IMR-90 (cell line): ENCODE measurements around the gene SP2. TPM values are rescaled to one million over a fixed set of nuclear protein-coding genes. Genes with fewer than 3 reads are reported as not detected.
"Not testable (repeated sequence)": the region's sequence is repeated elsewhere in the genome, so short reads cannot be mapped to it uniquely, and the experiment has no call there.

Experiments used
- ATAC-seq: fragments of 200-7000 bp; cut with Tn5 transposase; 2 replicates; pipeline ENCODE4 v1.9.1; 2020; ENCODE audit warnings: low read depth, mild to moderate bottlenecking, moderate library complexity
- BruUV-seq: library from RNA; stranded (reverse); fragments of 400-500 nt; replicated peaks from 2 replicates; lab custom pipeline; 2021; lab: Mats Ljungman, UMichigan
- CTCF ChIA-PET: fragments of 300-600 bp; formaldehyde crosslinking; extraction: SDS; loops from one replicate; lab custom pipeline; 2021; ENCODE audit warnings: antibody characterized with exemption; lab: Yijun Ruan, JAX
- POLR2A ChIA-PET: fragments of 300-600 bp; sonication (Branson Sonifier 250); formaldehyde crosslinking; loops from one replicate; lab custom pipeline; 2022; ENCODE audit warnings: antibody characterized with exemption; ENCODE audit not compliant: unreplicated experiment; lab: Charles Lee
- DNase-seq: peaks from one replicate; pipeline ENCODE4 v3.0.0; 2013
- H2AFZ ChIP-seq: replicated peaks from 2 replicates; pipeline ENCODE3; 2013; ENCODE audit warnings: low read length, mild to moderate bottlenecking; ENCODE audit not compliant: poor library complexity
- H2AK5ac ChIP-seq: 2 replicates; pipeline ENCODE4 v1.6.1; 2013; ENCODE audit warnings: low read depth, low read length, inconsistent platforms
- H2AK9ac ChIP-seq: replicated peaks from 2 replicates; pipeline ENCODE3; 2013; ENCODE audit warnings: mild to moderate bottlenecking, low read depth, low read length, moderate library complexity; ENCODE audit not compliant: poor library complexity
- H2BK120ac ChIP-seq: 2 replicates; pipeline ENCODE4 v1.6.1; 2013; ENCODE audit warnings: low read depth, low read length, inconsistent platforms
- H2BK15ac ChIP-seq: 3 replicates; pipeline ENCODE4 v1.6.1; 2013; ENCODE audit warnings: low read depth, low read length, inconsistent platforms
- H2BK20ac ChIP-seq: 2 replicates; pipeline ENCODE4 v1.6.1; 2013; ENCODE audit warnings: low read depth, mild to moderate bottlenecking, inconsistent platforms, low read length, moderate library complexity
- H2BK5ac ChIP-seq: 2 replicates; pipeline ENCODE4 v1.6.1; 2013; ENCODE audit warnings: mild to moderate bottlenecking, low read depth, low read length, inconsistent platforms; ENCODE audit not compliant: poor library complexity, severe bottlenecking
- H3K14ac ChIP-seq: replicated peaks from 2 replicates; pipeline ENCODE4 v1.6.1; 2013; ENCODE audit warnings: low read depth, low read length, inconsistent platforms
- H3K18ac ChIP-seq: 2 replicates; pipeline ENCODE4 v1.6.1; 2013; ENCODE audit warnings: low read depth, low read length, control low read depth
- H3K23ac ChIP-seq: 2 replicates; pipeline ENCODE4 v1.6.1; 2013; ENCODE audit warnings: low read depth, low read length, inconsistent platforms
- H3K27ac ChIP-seq: 2 replicates; pipeline ENCODE4 v1.5.1; 2013; ENCODE audit warnings: mild to moderate bottlenecking, control low read depth, low read length; ENCODE audit not compliant: insufficient read depth
- H3K27me3 ChIP-seq: 2 replicates; pipeline ENCODE4 v1.6.1; 2013; ENCODE audit warnings: low read length; ENCODE audit not compliant: control insufficient read depth, insufficient read depth
- H3K36me3 ChIP-seq: 2 replicates; pipeline ENCODE4 v1.6.1; 2013; ENCODE audit warnings: low read length, mixed read lengths; ENCODE audit not compliant: control insufficient read depth, insufficient read depth
- H3K4ac ChIP-seq: 2 replicates; pipeline ENCODE4 v1.6.1; 2013; ENCODE audit warnings: low read depth, low read length, inconsistent platforms
- H3K4me1 ChIP-seq: 2 replicates; pipeline ENCODE4 v1.6.1; 2013; ENCODE audit warnings: low read length, mixed read lengths; ENCODE audit not compliant: control insufficient read depth, insufficient read depth
- H3K4me2 ChIP-seq: 2 replicates; pipeline ENCODE4 v1.6.1; 2013; ENCODE audit warnings: low read depth, mild to moderate bottlenecking, control low read depth, low read length, moderate library complexity
- H3K4me3 ChIP-seq: 2 replicates; pipeline ENCODE4 v1.5.1; 2013; ENCODE audit warnings: low read depth, mild to moderate bottlenecking, control low read depth, low read length, moderate library complexity; ENCODE audit not compliant: insufficient read depth
- H3K56ac ChIP-seq: 2 replicates; pipeline ENCODE4 v1.6.1; 2013; ENCODE audit warnings: low read length, inconsistent platforms; ENCODE audit not compliant: insufficient read depth; ENCODE audit errors: extremely low read depth
- H3K79me1 ChIP-seq, 2 experiments: 2 replicates each; pipeline ENCODE4 v1.6.1; 2013; ENCODE audit warnings: low read length in 2 of 2, inconsistent platforms in 1 of 2, low read depth in 1 of 2
- H3K9ac ChIP-seq: 2 replicates; pipeline ENCODE4 v1.6.1; 2013; ENCODE audit warnings: low read depth, low read length, control low read depth
- H3K9me1 ChIP-seq: 2 replicates; pipeline ENCODE4 v1.6.1; 2013; ENCODE audit warnings: low read length, inconsistent platforms; ENCODE audit not compliant: insufficient read depth
- H3K9me3 ChIP-seq: 2 replicates; pipeline ENCODE4 v1.6.1; 2013; ENCODE audit warnings: low read length; ENCODE audit not compliant: control insufficient read depth, insufficient read depth
- H4K20me1 ChIP-seq: 2 replicates; pipeline ENCODE4 v1.6.1; 2013; ENCODE audit warnings: low read length, inconsistent platforms; ENCODE audit not compliant: insufficient read depth
- H4K5ac ChIP-seq: 2 replicates; pipeline ENCODE4 v1.6.1; 2013; ENCODE audit warnings: mild to moderate bottlenecking, low read depth, low read length, control low read depth
- H4K8ac ChIP-seq, 2 experiments: 2 replicates each; pipeline ENCODE4 v1.6.1; 2013; ENCODE audit warnings: low read depth in 2 of 2, low read length in 2 of 2, control low read depth in 1 of 2, inconsistent platforms in 1 of 2
- H4K91ac ChIP-seq: 2 replicates; pipeline ENCODE4 v1.6.1; 2013; ENCODE audit warnings: low read depth, low read length, inconsistent platforms; ENCODE audit not compliant: insufficient read depth
- CHD1 ChIP-seq: IDR thresholded peaks from 2 replicates; pipeline ENCODE4 v1.6.1; 2012; ENCODE audit warnings: low read depth, low read length, improper control_type of control experiment
- MAFK ChIP-seq: IDR thresholded peaks from 2 replicates; pipeline ENCODE4 v1.6.1; 2012; ENCODE audit warnings: low read depth, low read length, improper control_type of control experiment
- POLR2A ChIP-seq: IDR thresholded peaks from 2 replicates; pipeline ENCODE4 v1.6.1; 2012; ENCODE audit warnings: mild to moderate bottlenecking, low read depth, low read length
- RFX5 ChIP-seq: IDR thresholded peaks from 2 replicates; pipeline ENCODE4 v1.8.0; 2012; ENCODE audit warnings: low read depth, mild to moderate bottlenecking, low read length, moderate library complexity
- SMC3 ChIP-seq: fragments of 150-350 bp; IDR thresholded peaks from 2 replicates; pipeline ENCODE4 v1.6.1; 2016; ENCODE audit warnings: low read depth, mild to moderate bottlenecking, antibody characterized with exemption, low read length, moderate library complexity
- USF2 ChIP-seq: fragments of 150-350 bp; IDR thresholded peaks from 2 replicates; pipeline ENCODE4 v1.6.1; 2017; ENCODE audit warnings: mild to moderate bottlenecking, antibody characterized with exemption, low read length, low read depth
- WGBS, 2 experiments: methylation state at CpG; one replicate each; pipeline versions ENCODE4 v1.1.5 to v1.1.7; 2013; ENCODE audit warnings: missing lambda C conversion rate in 2 of 2; ENCODE audit not compliant: insufficient read length in 1 of 2; ENCODE audit errors: extremely low coverage in 2 of 2; 5-methylcytosine and 5-hydroxymethylcytosine counted together
- dilution Hi-C: fragments of 300-500 bp; cut with HindIII; formaldehyde crosslinking; loops from one replicate; pipeline ENCODE4 v1.14.3; 2018; ENCODE audit warnings: low sequenced_read_pairs; ENCODE audit not compliant: unreplicated experiment
- in situ Hi-C: fragments of 300-500 bp; cut with MboI; formaldehyde crosslinking; loops from 3 replicates; pipeline ENCODE4 v1.14.3; 2019; ENCODE audit warnings: low sequenced_read_pairs, inconsistent platforms, mixed read lengths
- intact Hi-C: fragments of 100-400 bp; cut with micrococcal nuclease; formaldehyde crosslinking; loops from 2 replicates; pipeline ENCODE4 v1.10.0; 2022
- polyA plus RNA-seq, 3 experiments: library from polyadenylated mRNA; depleted of rRNA; stranded (reverse); fragments of >200 nt; gene quantifications; 2 replicates each; pipeline ENCODE4 v1.2.3, GENCODE V29; 2012; ENCODE audit warnings: low replicate concordance in 1 of 3
- total RNA-seq: library from RNA; depleted of rRNA; stranded (reverse); fragments of >200 nt; gene quantifications from 2 replicates; pipeline ENCODE4 v1.2.3, GENCODE V29; 2012

SP2 gene
- total and polyA plus RNA-seq, 2 of the 4 experiments (the other 2 are of a cell fraction) = 0.72 to 13.8 TPM

- Histone ChIP-seq H3K4ac (no peak overlapping the region), H2AK9ac (no peak overlapping the region), H2BK5ac (no peak overlapping the region), H3K4me2 (no peak overlapping the region), H3K27ac (no peak overlapping the region), H4K20me1 (no peaks in the 10 kb centered on the region), H3K23ac (no peak overlapping the region), H3K4me1 (no peaks in the 10 kb centered on the region), H3K56ac (no peak overlapping the region), H4K8ac (no peak overlapping the region), H2AK5ac (no peak overlapping the region), H3K9me3 (no peaks in the 10 kb centered on the region), H2BK15ac (no peak overlapping the region), H4K91ac (no peak overlapping the region), H3K79me1 (peaks cover 3 to 5% of the 10 kb centered on the region in 2 experiments; a peak in 2 of 4 replicates), H3K14ac (no peak overlapping the region), H3K27me3 (no peaks in the 10 kb centered on the region), H3K36me3 (peaks cover 17% of the 10 kb centered on the region), H3K18ac (no peak overlapping the region), H2BK120ac (no peak overlapping the region), H3K9ac (no peak overlapping the region), H3K4me3 (no peak overlapping the region), H4K5ac (no peak overlapping the region), H2BK20ac (no peak overlapping the region), H2AFZ (no peak overlapping the region), H3K9me1 (no peaks in the 10 kb centered on the region)
- WGBS, 2 experiments = no CpG with 5 or more reads among the region's 2 CpGs
- CTCF ChIA-PET = interaction anchor here (1.0 kb wide), 1 partner anchor 28 kb away, joined by 4 read pairs; no protein-coding TSS in a partner anchor
- no peak for DNase-seq
- ATAC-seq = no peak
- in situ Hi-C loops = no loop called here
- BruUV-seq = no TSS peak
- intact Hi-C loops = no loop called here
- TF ChIP-seq MAFK (no peak), POLR2A (no peak), CHD1 (no peak), USF2 (no peak), RFX5 (no peak), SMC3 (no peak)
- dilution Hi-C loops = no loop called here
- POLR2A ChIA-PET = no interaction called here
Measured at GRCh38 chr17:47918991-47919390, 23.0 kb downstream of the SP2 start.

GRCh38 chr17:47919889-47920288 is 23.9 kb downstream of the SP2 start:
- DNase-seq, H2AFZ ChIP-seq, H4K91ac ChIP-seq, H3K9me1 ChIP-seq, H3K4me3 ChIP-seq, H3K27ac ChIP-seq, H3K56ac ChIP-seq, H3K4ac ChIP-seq, BruUV-seq, H2BK15ac ChIP-seq, H3K4me1 ChIP-seq, in situ Hi-C loops, ATAC-seq, H2BK20ac ChIP-seq, H2AK5ac ChIP-seq, H3K23ac ChIP-seq, H3K27me3 ChIP-seq, H3K9me3 ChIP-seq, H3K9ac ChIP-seq, H3K14ac ChIP-seq, H3K79me1 ChIP-seq, intact Hi-C loops, H2BK5ac ChIP-seq, H3K18ac ChIP-seq, POLR2A ChIA-PET, H4K8ac ChIP-seq, H2AK9ac ChIP-seq, H4K5ac ChIP-seq, dilution Hi-C loops, H3K4me2 ChIP-seq, H2BK120ac ChIP-seq, CTCF ChIA-PET, H4K20me1 ChIP-seq: not testable (repeated sequence)
- WGBS, 2 experiments = 94% methylated on average over 2 of the region's 14 CpGs; no CpG with 5 or more reads in 1 of the 2 experiments
- H3K36me3 ChIP-seq = peaks cover 22% of the 10 kb centered on the region
